ENCODE data around the gene CORO2B. TPM values are rescaled to one million over a fixed set of nuclear protein-coding genes. Genes with fewer than 3 reads are reported as not detected.
"Not testable (repeated sequence)": the region's sequence is repeated elsewhere in the genome, so short reads cannot be mapped to it uniquely, and the experiment has no call there.

CORO2B gene
- total RNA-seq, 1 donor from 2014 or later: 82.5 TPM

DNA sequence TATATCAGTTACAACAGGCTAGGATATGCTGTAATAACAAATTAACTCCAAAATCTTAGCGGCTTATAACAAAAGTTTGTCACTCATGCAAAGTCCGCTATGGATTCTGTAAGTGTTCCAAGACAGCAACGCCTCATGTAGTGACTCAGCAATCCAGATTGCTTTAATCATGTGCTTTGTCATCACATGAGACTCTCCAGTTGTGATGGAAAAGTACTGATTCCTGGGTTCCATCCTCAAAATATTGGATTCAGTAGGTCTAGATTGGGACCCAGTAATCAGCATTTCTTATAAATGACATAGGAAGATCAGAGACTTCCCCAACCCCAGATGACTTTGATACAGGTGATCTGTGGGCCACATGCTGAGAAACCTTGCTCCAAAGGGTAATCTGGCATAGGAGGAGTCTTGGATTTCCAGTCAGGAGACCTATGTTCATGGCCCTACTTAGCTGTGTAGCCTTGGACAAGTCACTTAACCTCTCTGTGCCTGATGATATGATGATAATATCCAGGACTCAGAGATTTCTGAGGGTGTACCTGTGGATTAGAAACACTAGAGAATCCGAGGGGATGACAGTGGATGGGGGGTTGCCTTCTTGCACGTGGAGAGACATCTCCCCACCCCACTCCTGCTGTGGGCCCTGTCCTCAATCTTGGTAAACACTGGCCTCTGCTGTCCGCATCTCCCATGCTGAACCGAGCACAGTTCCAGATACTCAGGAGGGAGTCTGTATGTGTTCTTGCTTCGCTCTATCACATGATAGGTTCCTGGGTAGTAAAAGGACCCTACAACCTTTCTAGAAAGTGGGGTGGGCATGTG, 65.5 kb downstream of the CORO2B start:
- H3K4me3 Mint-ChIP-seq (ENCODE audit: unreplicated experiment): no peak overlapping the region
- peak overlapping the region; percentile 94 for H3K27ac Mint-ChIP-seq (ENCODE audit: unreplicated experiment)
- H3K4me1 Mint-ChIP-seq (ENCODE audit: low read depth): peaks cover 52% of the 10 kb centered on the region
- H3K9me3 Mint-ChIP-seq (ENCODE audit: low read depth): no peaks in the 10 kb centered on the region
- H3K27me3 Mint-ChIP-seq (ENCODE audit: low read depth): no peaks in the 10 kb centered on the region
- DNase-seq (ENCODE audit: low spot score): no peak
- H3K36me3 Mint-ChIP-seq (ENCODE audit: low read depth): peaks cover 10% of the 10 kb centered on the region
- TF ChIP-seq, protein P1, sequence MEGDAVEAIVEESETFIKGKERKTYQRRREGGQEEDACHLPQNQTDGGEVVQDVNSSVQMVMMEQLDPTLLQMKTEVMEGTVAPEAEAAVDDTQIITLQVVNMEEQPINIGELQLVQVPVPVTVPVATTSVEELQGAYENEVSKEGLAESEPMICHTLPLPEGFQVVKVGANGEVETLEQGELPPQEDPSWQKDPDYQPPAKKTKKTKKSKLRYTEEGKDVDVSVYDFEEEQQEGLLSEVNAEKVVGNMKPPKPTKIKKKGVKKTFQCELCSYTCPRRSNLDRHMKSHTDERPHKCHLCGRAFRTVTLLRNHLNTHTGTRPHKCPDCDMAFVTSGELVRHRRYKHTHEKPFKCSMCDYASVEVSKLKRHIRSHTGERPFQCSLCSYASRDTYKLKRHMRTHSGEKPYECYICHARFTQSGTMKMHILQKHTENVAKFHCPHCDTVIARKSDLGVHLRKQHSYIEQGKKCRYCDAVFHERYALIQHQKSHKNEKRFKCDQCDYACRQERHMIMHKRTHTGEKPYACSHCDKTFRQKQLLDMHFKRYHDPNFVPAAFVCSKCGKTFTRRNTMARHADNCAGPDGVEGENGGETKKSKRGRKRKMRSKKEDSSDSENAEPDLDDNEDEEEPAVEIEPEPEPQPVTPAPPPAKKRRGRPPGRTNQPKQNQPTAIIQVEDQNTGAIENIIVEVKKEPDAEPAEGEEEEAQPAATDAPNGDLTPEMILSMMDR (IDR thresholded peaks at IDR 0.05): peak; percentile 33

DNA sequence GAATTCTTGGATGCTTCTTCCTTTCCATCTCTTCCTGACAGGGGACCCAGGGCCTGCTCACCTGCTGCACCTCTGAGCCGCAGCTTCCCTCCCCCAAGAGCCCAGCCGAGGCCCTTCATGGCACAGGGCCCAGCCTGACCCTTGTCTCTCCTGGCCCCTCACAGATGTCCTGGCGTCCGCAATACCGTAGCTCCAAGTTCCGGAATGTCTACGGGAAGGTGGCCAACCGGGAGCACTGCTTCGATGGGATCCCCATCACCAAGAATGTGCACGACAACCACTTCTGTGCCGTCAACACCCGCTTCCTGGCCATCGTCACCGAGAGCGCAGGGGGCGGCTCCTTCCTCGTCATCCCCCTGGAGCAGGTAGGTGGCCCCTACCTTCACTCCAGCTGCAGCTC, 66.2 kb downstream of the CORO2B start:
- Mint-ChIP-seq H3K4me3 (ENCODE audit: unreplicated experiment) (no peak overlapping the region), H3K36me3 (ENCODE audit: low read depth) (peaks cover 11% of the 10 kb centered on the region)
- no peak for DNase-seq (ENCODE audit: low spot score)

DNA sequence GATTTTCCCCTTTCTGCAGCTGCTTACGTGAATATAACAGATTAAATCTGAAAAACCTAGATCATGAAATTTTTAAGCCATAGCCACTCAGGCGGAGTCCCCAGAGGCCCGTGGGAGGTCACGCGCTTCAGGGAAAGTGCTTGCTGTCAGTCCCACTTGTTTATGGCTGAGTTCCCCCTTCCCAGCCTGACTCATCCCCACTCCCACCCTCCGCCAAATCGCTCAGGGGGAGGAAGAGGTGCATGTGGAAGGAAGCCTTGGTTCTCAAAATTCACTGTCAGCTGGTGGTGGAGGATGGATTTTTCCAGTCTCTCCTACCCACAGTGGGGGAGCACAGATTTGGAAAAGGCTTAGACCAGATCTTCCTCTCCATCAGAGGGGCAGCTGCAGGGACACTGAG, 67.4 kb downstream of the CORO2B start:
- H3K27ac Mint-ChIP-seq (ENCODE audit: unreplicated experiment): no peak overlapping the region
- H3K4me3 Mint-ChIP-seq (ENCODE audit: unreplicated experiment): no peak overlapping the region
- H3K4me1 Mint-ChIP-seq (ENCODE audit: low read depth): peaks cover 34% of the 10 kb centered on the region
- H3K27me3 Mint-ChIP-seq (ENCODE audit: low read depth): no peaks in the 10 kb centered on the region
- no peaks in the 10 kb centered on the region for H3K9me3 Mint-ChIP-seq (ENCODE audit: low read depth)
- TF ChIP-seq, protein P1 (IDR thresholded peaks at IDR 0.05): no peak
- H3K36me3 Mint-ChIP-seq (ENCODE audit: low read depth): peaks cover 12% of the 10 kb centered on the region
- no peak for DNase-seq (ENCODE audit: low spot score)

More for the DNA sequence above, 66.2 kb downstream of the CORO2B start:
- H3K4me1 Mint-ChIP-seq (ENCODE audit: low read depth): peaks cover 45% of the 10 kb centered on the region
- peak overlapping the region; percentile 27 for H3K27ac Mint-ChIP-seq (ENCODE audit: unreplicated experiment)
- TF ChIP-seq, protein P1 (IDR thresholded peaks at IDR 0.05): no peak
- H3K9me3 Mint-ChIP-seq (ENCODE audit: low read depth): no peaks in the 10 kb centered on the region
- no peaks in the 10 kb centered on the region for H3K27me3 Mint-ChIP-seq (ENCODE audit: low read depth)

DNA sequence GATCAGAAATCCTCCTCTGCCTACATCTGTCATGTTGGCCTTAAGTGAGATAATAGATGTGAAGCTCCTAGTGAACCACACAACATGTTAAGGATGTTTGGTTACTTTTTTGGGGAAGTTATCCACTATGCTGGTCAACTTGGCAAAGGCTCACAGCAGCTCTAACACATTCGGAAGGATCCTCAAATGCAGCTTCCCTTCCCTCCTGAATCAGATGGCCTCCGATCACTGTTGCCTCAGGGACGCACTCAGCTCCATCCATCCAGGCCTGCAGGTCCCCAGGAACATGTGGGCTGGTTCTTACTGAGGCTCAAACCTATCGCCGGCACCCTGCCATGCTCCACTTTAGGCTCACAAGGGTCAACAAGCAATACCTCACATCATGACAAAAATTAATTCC, 67.9 kb downstream of the CORO2B start:
- H3K4me1 Mint-ChIP-seq (ENCODE audit: low read depth): peaks cover 33% of the 10 kb centered on the region
- H3K9me3 Mint-ChIP-seq (ENCODE audit: low read depth): no peaks in the 10 kb centered on the region
- no peak overlapping the region for H3K4me3 Mint-ChIP-seq (ENCODE audit: unreplicated experiment)
- H3K27me3 Mint-ChIP-seq (ENCODE audit: low read depth): no peaks in the 10 kb centered on the region
- H3K36me3 Mint-ChIP-seq (ENCODE audit: low read depth): peaks cover 14% of the 10 kb centered on the region
- H3K27ac Mint-ChIP-seq (ENCODE audit: unreplicated experiment): no peak overlapping the region
- TF ChIP-seq, protein P1 (IDR thresholded peaks at IDR 0.05): no peak
- DNase-seq (ENCODE audit: low spot score): no peak

- H3K4me3 Mint-ChIP-seq (ENCODE audit: unreplicated experiment); H3K9me3 Mint-ChIP-seq (ENCODE audit: low read depth); H3K27ac Mint-ChIP-seq (ENCODE audit: unreplicated experiment); DNase-seq (ENCODE audit: low spot score); H3K27me3 Mint-ChIP-seq (ENCODE audit: low read depth): not testable (repeated sequence)
- peaks cover 20% of the 10 kb centered on the region for H3K36me3 Mint-ChIP-seq (ENCODE audit: low read depth)
- peaks cover 35% of the 10 kb centered on the region for H3K4me1 Mint-ChIP-seq (ENCODE audit: low read depth)
These were observed 68.6 kb downstream of the CORO2B start for GRCh38 chr15:68647361-68647760.
